ENCODE measurements around the gene AMIGO3. TPM values are rescaled to one million over a fixed set of nuclear protein-coding genes. Genes with fewer than 3 reads are reported as not detected.

AMIGO3 gene
- polyA plus RNA-seq, 1 donor (not counting 4 experiments of a cell fraction or from before 2014, with no cell fraction given), result 0.03 TPM

DNA sequence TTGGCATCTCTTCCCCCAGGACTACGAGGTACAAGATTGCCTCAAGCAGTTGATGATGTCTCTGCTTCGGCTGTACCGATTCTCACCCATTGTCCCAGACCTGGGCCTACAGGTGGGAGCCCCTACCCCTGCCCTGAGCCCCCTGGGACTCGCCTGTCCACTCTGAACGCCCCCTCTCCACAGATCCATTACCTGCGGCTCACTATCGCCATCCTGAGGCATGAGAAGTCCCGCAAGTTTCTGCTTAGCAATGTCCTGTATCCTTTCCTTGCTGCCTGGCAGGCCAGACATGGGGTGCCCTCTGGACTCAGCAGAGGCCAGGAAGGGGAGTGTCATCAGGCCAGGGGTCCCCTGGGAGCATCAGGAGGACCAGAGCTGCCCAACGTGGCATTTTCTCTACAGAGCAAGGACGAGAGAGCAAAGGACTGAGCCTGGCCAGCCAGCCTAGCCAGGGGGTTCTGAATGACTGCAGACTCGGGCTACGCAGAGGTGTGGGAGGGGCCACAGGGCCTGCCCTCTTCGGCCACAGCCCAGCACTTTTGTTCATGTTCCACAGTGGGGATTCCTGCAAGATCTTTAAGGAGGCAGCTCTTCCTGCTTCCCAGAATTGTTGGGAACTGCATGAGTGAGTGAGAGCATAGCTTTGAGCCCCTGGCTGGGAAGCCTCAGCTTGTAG lies 18.9 kb downstream of the AMIGO3 start:
- dilution Hi-C loops (cut with MboI; ENCODE audit: extremely low pct_ligation_motif_present, low sequenced_read_pairs), result no loop called here
- Histone ChIP-seq H3K9me3 (ENCODE audit: control insufficient read depth, low read depth, low read length) (no peaks in the 10 kb centered on the region), H3K4me2 (ENCODE audit: control insufficient read depth, extremely low read depth, insufficient read depth, low read depth, low read length) (no peak overlapping the region), H3K9me1 (ENCODE audit: control insufficient read depth, extremely low read depth, insufficient read depth, low read length) (no peaks in the 10 kb centered on the region), H3K79me2 (ENCODE audit: control insufficient read depth, insufficient read depth, low read length) (no peaks in the 10 kb centered on the region), H3K27me3 (ENCODE audit: control insufficient read depth, extremely low read depth, insufficient read depth, low read length) (no peaks in the 10 kb centered on the region), H3K36me3 (ENCODE audit: control insufficient read depth in 2 of 2, extremely low read depth in 1 of 2, insufficient read depth in 2 of 2, low read length in 2 of 2) (peaks cover 37 to 38% of the 10 kb centered on the region in 2 experiments), H3K4me1 (ENCODE audit: control insufficient read depth, extremely low read depth, insufficient read depth, low read length) (no peaks in the 10 kb centered on the region), H2AFZ (ENCODE audit: control insufficient read depth, low read length) (no peak overlapping the region), H3K27ac (ENCODE audit: control insufficient read depth, insufficient read depth, low read length) (no peak overlapping the region), H3K9ac (ENCODE audit: control insufficient read depth, extremely low read depth, insufficient read depth, low read length) (no peak overlapping the region), H3K4me3 (ENCODE audit: control insufficient read depth in 2 of 3, extremely low read depth in 1 of 3, insufficient read depth in 2 of 3, low read depth in 1 of 3, low read length in 3 of 3) (no peak overlapping the region), H4K20me1 (ENCODE audit: control insufficient read depth, extremely low read depth, insufficient read depth, low read length) (no peaks in the 10 kb centered on the region)
- DNase-seq (ENCODE audit: low read depth, low spot score) (no peak), FAIRE-seq (no peak)
- no peak for TF ChIP-seq EZH2 (IDR thresholded peaks at IDR 0.05; ENCODE audit: low read length)
- TF ChIP-seq, protein P1, sequence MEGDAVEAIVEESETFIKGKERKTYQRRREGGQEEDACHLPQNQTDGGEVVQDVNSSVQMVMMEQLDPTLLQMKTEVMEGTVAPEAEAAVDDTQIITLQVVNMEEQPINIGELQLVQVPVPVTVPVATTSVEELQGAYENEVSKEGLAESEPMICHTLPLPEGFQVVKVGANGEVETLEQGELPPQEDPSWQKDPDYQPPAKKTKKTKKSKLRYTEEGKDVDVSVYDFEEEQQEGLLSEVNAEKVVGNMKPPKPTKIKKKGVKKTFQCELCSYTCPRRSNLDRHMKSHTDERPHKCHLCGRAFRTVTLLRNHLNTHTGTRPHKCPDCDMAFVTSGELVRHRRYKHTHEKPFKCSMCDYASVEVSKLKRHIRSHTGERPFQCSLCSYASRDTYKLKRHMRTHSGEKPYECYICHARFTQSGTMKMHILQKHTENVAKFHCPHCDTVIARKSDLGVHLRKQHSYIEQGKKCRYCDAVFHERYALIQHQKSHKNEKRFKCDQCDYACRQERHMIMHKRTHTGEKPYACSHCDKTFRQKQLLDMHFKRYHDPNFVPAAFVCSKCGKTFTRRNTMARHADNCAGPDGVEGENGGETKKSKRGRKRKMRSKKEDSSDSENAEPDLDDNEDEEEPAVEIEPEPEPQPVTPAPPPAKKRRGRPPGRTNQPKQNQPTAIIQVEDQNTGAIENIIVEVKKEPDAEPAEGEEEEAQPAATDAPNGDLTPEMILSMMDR (optimal IDR thresholded peaks at IDR 0.05 in 1 of 3, IDR thresholded peaks at IDR 0.05 in 1 of 3, conservative IDR thresholded peaks at IDR 0.05 in 1 of 3; ENCODE audit: extremely low read depth in 1 of 3, insufficient read depth in 2 of 3, low read length in 3 of 3), result peak in 1 of 3 experiments; percentile 11

DNA sequence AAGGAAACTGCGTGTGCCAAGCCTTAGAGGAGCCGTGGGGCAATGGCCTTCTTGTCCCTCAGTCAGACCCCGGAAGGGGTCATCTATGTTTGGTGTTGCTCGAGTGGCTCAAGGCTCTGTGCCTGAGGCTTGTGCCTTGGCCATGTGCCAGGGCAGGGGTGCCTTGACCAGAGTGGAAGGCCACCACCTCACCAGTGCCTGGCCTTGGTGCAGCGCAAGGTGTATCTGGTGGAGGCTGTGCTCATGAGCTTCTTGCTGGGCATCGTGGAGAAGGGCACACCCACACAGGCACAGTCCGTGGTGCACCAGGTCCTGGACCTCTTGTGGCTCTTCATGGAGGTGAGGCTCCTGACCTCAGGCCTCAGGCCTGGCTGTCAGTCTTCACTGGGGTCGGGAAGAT lies 19.5 kb downstream of the AMIGO3 start:
- Histone ChIP-seq H3K9me1 (ENCODE audit: control insufficient read depth, extremely low read depth, insufficient read depth, low read length) (no peaks in the 10 kb centered on the region), H3K9ac (ENCODE audit: control insufficient read depth, extremely low read depth, insufficient read depth, low read length) (no peak overlapping the region), H3K4me2 (ENCODE audit: control insufficient read depth, extremely low read depth, insufficient read depth, low read depth, low read length) (no peak overlapping the region), H3K27ac (ENCODE audit: control insufficient read depth, insufficient read depth, low read length) (no peak overlapping the region), H4K20me1 (ENCODE audit: control insufficient read depth, extremely low read depth, insufficient read depth, low read length) (no peaks in the 10 kb centered on the region), H3K79me2 (ENCODE audit: control insufficient read depth, insufficient read depth, low read length) (no peaks in the 10 kb centered on the region), H3K36me3 (ENCODE audit: control insufficient read depth in 2 of 2, extremely low read depth in 1 of 2, insufficient read depth in 2 of 2, low read length in 2 of 2) (peaks cover 33 to 34% of the 10 kb centered on the region in 2 experiments), H3K27me3 (ENCODE audit: control insufficient read depth, extremely low read depth, insufficient read depth, low read length) (no peaks in the 10 kb centered on the region), H3K4me1 (ENCODE audit: control insufficient read depth, extremely low read depth, insufficient read depth, low read length) (no peaks in the 10 kb centered on the region), H3K9me3 (ENCODE audit: control insufficient read depth, low read depth, low read length) (no peaks in the 10 kb centered on the region), H2AFZ (ENCODE audit: control insufficient read depth, low read length) (no peak overlapping the region), H3K4me3 (ENCODE audit: control insufficient read depth in 2 of 3, extremely low read depth in 1 of 3, insufficient read depth in 2 of 3, low read depth in 1 of 3, low read length in 3 of 3) (no peak overlapping the region)
- no peak for DNase-seq (ENCODE audit: low read depth, low spot score)
- no peak for FAIRE-seq
- TF ChIP-seq, protein P1 (optimal IDR thresholded peaks at IDR 0.05 in 1 of 3, IDR thresholded peaks at IDR 0.05 in 1 of 3, conservative IDR thresholded peaks at IDR 0.05 in 1 of 3; ENCODE audit: extremely low read depth in 1 of 3, insufficient read depth in 2 of 3, low read length in 3 of 3), result no peak
- TF ChIP-seq EZH2 (IDR thresholded peaks at IDR 0.05; ENCODE audit: low read length), result no peak
- dilution Hi-C loops (cut with MboI; ENCODE audit: extremely low pct_ligation_motif_present, low sequenced_read_pairs), result no loop called here
